ENCODE data around the gene NCAPD2. TPM values are rescaled to one million over a fixed set of nuclear protein-coding genes. Genes with fewer than 3 reads are reported as not detected.
"Not testable (repeated sequence)": the region's sequence is repeated elsewhere in the genome, so short reads cannot be mapped to it uniquely, and the experiment has no call there.

NCAPD2 gene
- total RNA-seq, 2 experiments from 2014 or later, result 173 to 200 TPM

DNA sequence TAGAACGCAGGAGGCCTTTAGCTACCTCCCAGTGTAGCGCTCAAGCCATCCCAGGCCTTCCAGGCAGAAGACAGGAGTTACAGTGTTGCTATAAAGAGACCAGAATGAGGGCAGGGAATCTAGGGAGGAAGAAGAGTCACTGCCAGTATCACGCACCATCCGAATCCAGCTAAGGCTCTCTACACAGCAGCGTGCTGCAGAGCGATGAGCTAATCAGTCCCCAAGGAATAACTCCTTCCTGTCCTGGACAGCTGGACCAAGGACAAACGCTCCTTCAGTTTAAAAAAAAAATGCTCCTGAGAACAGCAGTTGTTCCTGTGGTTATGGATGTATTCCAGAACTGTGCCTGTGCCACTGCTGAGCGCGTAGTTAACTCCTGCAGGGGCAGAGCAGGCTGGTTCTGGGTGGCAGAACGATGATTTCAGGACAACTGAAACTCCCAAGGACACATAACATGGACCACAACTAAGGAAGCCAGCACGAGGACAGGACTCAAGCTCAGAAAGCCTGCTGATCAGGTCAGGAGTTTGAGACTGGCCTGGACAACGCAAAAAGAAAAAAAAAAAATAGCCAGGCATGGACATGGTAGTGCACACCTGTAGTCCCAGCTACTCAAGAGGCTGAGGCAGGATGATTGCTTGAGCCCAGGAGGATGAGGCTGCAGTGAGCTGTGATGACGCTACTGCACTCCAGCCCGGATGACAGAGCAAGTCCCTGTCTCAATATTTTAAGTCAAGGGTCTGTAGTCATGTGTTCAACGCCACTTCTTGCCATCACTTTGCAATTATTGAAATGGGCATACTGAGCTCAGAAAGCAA lies 59.4 kb downstream of the NCAPD2 start:
- no peak for DNase-seq
- Mint-ChIP-seq H3K4me1 (peaks cover 51% of the 10 kb centered on the region), H3K27ac (peak overlapping the region; percentile 2), H3K36me3 (peaks cover 17% of the 10 kb centered on the region), H3K27me3 (no peaks in the 10 kb centered on the region), H3K4me3 (no peak overlapping the region), H3K9me3 (ENCODE audit: low read depth) (no peaks in the 10 kb centered on the region)
- CTCF ChIA-PET, result interaction anchor here (0.6 to 10.6 kb wide), 19 partner anchors 8 to 283 kb away, joined by 3 to 140 read pairs (median 4); partner anchors contain the start of genes GAPDH, MLF2 and NOP2
- no peak for ATAC-seq

DNA sequence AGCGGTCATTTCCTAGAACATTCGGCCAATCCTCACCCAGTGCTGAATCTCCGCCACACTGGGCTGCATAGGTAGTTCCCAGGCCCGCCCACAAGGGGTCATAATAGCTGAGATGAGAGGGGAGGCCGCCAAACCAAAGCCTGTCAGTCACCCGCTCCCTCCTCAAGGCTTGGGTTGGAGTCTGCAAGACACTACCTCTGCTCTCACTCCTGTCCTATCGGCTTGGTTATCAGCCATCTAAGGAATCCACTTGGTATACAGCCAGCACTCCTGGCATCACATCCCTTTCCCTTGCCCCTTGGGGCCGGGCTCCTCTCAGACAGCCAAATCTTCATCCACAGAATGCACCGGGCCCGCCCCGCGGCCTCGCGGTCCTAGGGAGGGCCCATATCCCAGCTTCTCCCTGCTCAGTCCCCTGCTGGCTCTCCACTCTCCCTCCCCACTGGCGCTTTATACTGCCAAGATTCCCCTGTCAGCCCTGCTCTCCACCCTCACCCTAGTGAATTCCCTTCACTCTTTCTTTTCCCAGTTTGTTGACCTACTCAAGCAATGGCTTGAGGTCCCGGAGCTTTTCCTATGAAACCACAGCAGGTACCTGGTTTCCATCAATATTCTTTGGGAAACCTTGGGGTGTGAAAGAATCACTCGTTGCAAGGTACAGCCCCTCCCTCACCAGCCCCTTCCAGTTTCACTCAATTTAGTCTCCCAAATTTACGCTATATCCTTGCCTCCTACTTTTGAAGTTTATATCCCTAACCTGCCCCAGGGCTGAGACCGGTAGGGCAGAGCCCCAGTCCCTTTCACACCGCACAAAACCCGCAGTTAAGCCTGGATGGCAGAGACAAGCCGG lies 60.5 kb downstream of the NCAPD2 start:
- peaks cover 54% of the 10 kb centered on the region for H3K4me1 Mint-ChIP-seq
- CTCF ChIA-PET, result interaction anchor here (1.0 to 10.6 kb wide), 14 partner anchors 9 to 282 kb away, joined by 3 to 140 read pairs (median 4); partner anchors contain the start of genes GAPDH, MLF2, NOP2 and VAMP1
- no peaks in the 10 kb centered on the region for H3K9me3 Mint-ChIP-seq (ENCODE audit: low read depth)

DNA sequence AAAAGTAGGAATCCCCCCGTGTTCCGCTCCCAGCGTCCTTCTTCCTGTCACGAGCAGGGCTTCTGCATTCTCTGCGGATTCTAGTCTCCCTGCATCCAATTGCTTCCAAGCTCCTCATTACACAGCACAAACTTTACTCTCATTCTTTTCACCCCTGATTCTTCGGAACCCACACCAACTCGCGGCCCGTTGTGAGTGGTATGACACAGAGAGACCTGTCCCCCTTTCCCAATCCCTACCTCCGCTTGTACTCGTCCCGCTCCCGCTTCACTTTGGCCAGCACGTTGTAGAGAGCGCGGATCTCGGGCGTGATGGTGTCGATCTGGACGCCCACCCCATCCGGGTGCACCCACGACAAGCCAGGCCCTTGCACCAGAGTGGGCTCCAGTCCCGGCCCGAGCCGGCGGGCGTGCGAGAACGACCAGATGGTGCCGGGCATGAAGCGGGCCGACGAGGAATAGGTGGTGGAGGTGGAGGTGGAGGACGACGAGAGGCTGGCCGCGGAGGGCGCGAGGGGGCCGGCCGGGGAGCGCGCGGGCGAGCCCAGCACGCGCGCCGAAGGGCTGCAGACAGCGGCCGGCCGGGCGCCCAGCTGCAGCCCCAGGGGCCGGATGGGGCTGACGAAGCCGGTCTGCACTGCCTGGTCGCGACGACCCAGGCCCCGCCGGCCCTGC lies 61.3 kb downstream of the NCAPD2 start:
- peaks cover 19% of the 10 kb centered on the region for H3K36me3 Mint-ChIP-seq
- CTCF ChIA-PET, result interaction anchor here (1.0 to 10.6 kb wide), 8 partner anchors 8 to 198 kb away, joined by 3 to 140 read pairs (median 6); partner anchors contain the start of genes GAPDH, MLF2, NOP2 and VAMP1
- H3K4me3 Mint-ChIP-seq, result peak overlapping the region; percentile 84
- H3K27me3 Mint-ChIP-seq, result no peaks in the 10 kb centered on the region
- no peaks in the 10 kb centered on the region for H3K9me3 Mint-ChIP-seq (ENCODE audit: low read depth)
- H3K4me1 Mint-ChIP-seq, result peaks cover 56% of the 10 kb centered on the region
- peak; percentile 10 for ATAC-seq
- no peak for DNase-seq
- H3K27ac Mint-ChIP-seq, result peak overlapping the region; percentile 64

More for the DNA sequence above, 60.5 kb downstream of the NCAPD2 start:
- peak overlapping the region; percentile 64 for H3K27ac Mint-ChIP-seq
- peaks cover 11% of the 10 kb centered on the region for H3K36me3 Mint-ChIP-seq
- ATAC-seq (peak; percentile 56), DNase-seq (peak; percentile 88)
- peak overlapping the region; percentile 84 for H3K4me3 Mint-ChIP-seq
- no peaks in the 10 kb centered on the region for H3K27me3 Mint-ChIP-seq

DNA sequence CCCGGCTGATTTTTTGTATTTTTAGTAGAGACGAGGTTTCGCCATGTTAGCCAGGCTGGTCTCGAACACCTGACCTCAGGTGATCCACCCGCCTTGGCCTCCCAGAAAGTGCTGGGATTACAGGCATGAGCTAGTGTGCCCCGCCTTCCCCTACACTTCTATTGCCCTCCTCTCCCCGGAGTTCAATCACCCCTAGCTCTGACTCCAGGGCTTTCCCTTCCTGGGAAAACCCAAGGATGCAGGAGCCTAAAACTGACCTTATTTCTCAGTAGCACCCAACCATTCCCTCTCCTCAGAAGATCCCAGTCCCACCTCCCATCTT lies 62.6 kb downstream of the NCAPD2 start:
- H3K9me3 Mint-ChIP-seq (ENCODE audit: low read depth); H3K27me3 Mint-ChIP-seq; ATAC-seq; DNase-seq: not testable (repeated sequence)
- Mint-ChIP-seq H3K4me1 (peaks cover 54% of the 10 kb centered on the region), H3K27ac (peak overlapping the region; percentile 71), H3K36me3 (peaks cover 25% of the 10 kb centered on the region), H3K4me3 (peak overlapping the region; percentile 84)
- CTCF ChIA-PET, result interaction anchor here (0.9 to 3.1 kb wide), 7 partner anchors 11 to 95 kb away, joined by 3 to 30 read pairs (median 3); partner anchors contain the start of gene NOP2

DNA sequence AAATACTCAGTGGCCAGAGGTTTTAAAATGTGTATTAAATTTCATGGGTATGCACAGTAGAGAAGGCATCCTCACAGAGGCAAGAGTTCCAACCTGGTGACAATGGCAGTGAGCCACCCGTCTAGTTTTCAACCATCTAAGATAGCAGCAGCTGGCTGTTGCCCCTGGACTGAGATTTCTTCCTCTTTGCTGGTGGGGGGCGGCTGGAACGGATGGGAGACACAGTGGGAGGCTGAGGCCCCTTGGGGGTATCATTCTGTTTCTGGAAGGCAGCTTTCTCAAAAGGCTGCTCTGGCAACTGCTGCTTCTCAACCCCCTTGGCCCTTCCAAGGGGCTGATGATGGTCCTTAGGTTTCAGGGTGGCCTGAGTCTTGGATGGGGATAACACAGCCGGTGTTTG lies 63.0 kb downstream of the NCAPD2 start:
- Mint-ChIP-seq H3K27ac (peak overlapping the region; percentile 71), H3K36me3 (peaks cover 26% of the 10 kb centered on the region), H3K27me3 (no peaks in the 10 kb centered on the region), H3K9me3 (ENCODE audit: low read depth) (no peaks in the 10 kb centered on the region), H3K4me1 (peaks cover 54% of the 10 kb centered on the region), H3K4me3 (peak overlapping the region; percentile 84)
- no peak for ATAC-seq
- DNase-seq, result no peak
- CTCF ChIA-PET, result interaction anchor here (0.9 to 3.1 kb wide), 14 partner anchors 8 to 316 kb away, joined by 3 to 30 read pairs (median 3); partner anchors contain the start of genes MRPL51, NOP2 and SPSB2

DNA sequence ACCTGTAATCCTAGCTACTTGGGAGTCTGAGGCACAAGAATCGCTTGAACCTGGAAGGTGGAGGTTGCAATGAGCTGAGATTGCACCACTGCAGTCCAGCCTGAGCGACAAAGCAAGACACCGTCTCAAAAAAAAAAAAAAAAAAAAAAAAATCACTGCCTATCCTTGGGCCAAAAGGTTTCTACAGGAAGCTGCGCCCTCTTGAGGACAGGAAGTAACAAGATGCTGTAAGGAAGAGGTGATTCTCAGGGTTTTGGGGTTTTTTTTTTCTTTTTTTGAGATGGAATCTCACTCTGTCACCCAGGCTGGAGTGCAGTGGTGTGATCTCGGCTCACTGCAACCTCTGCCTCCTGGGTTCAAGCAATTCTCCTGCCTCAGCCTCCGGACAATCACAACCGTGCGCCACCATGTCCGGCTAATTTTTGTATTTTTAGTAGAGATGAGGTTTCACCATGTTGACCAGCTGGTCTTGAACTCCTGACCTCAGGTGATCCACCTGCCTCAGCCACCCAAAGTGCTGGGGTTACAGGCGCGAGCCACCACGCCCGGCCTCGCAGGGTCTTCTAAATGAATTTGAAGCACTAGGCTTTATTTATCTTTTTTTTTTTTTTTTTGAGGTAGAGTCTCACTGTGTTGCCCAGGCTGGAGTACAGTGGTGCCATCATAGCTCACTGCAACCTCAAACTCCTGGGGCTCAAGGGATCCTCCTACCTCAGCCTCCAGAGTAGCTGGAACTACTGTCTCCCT lies 64.3 kb downstream of the NCAPD2 start:
- H3K27me3 Mint-ChIP-seq; ATAC-seq; H3K4me3 Mint-ChIP-seq; H3K9me3 Mint-ChIP-seq (ENCODE audit: low read depth): not testable (repeated sequence)
- peak overlapping the region; percentile 56 for H3K27ac Mint-ChIP-seq
- peaks cover 43% of the 10 kb centered on the region for H3K4me1 Mint-ChIP-seq
- H3K36me3 Mint-ChIP-seq, result peaks cover 36% of the 10 kb centered on the region
- CTCF ChIA-PET, result interaction anchor here (0.6 to 3.1 kb wide), 29 partner anchors 9 to 314 kb away, joined by 3 to 30 read pairs (median 3); partner anchors contain the start of genes COPS7A, GPR162, MRPL51 and NOP2
- peak; percentile 72 for DNase-seq

DNA sequence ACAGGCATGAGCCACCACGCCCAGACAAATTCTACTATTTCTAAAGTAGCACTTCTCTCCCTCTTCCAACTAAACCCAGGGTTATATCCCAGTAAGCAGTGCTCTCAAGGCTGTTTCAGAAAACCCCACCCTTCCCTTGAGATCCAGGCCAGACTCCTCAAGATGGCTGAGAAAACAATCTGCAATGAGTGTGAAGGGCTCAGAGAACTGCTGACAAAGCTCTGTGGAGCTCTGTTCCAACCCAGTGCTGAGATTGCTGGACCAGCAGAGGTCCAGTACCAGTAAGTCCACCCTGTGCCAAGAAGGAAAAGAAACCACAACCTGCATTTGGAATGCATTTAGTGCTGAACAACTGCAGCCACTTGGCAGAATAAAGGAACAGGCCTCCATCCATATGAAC lies 65.6 kb downstream of the NCAPD2 start:
- no peak overlapping the region for H3K27ac Mint-ChIP-seq
- no peak for DNase-seq
- peaks cover 37% of the 10 kb centered on the region for H3K4me1 Mint-ChIP-seq
- no peak overlapping the region for H3K4me3 Mint-ChIP-seq
- no peaks in the 10 kb centered on the region for H3K27me3 Mint-ChIP-seq
- CTCF ChIA-PET, result interaction anchor here (1.2 to 3.1 kb wide), 5 partner anchors 8 to 313 kb away, joined by 3 to 25 read pairs (median 10); partner anchors contain the start of genes NOP2 and SPSB2
- ATAC-seq, result no peak
- peaks cover 42% of the 10 kb centered on the region for H3K36me3 Mint-ChIP-seq
- H3K9me3 Mint-ChIP-seq (ENCODE audit: low read depth), result no peaks in the 10 kb centered on the region

DNA sequence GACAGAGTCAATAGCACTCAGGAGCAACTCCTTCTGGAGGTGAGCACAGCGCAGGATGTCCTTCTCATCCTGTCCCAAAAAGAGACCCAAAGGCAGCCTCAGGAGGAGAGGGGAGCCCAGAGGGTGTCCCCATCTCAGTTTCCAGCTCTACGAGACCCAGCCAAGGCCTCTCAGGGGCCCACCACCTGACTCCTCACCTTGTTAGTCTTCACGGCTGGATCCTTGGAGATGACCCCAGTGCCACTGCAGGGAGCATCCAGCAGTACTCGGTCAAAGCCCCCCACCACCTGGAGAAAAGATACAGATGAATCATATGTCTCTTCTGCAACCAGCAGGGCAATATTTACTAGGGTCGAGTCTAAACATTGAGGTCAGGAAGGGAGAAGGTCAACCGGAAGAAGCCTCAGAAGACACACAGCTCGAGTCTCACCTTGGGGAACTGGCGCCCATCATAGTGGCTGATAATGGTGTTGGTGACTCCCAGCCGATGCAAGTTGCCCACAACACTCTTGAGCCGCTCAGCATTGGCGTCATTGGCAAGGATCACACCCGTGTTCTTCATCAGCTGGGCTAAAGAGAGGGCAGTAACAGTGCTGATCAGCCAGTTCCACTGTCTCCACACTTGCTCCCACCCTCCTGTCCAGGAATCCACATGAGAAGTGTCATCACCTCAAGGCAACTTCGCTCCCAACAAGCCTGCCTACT lies 66.8 kb downstream of the NCAPD2 start:
- peaks cover 34% of the 10 kb centered on the region for H3K4me1 Mint-ChIP-seq
- H3K27ac Mint-ChIP-seq, result no peak overlapping the region
- H3K36me3 Mint-ChIP-seq, result peaks cover 48% of the 10 kb centered on the region
- CTCF ChIA-PET, result interaction anchor here (1.0 to 1.5 kb wide), 3 partner anchors 8 to 95 kb away, joined by 3 to 7 read pairs (median 3); no protein-coding TSS in a partner anchor
- no peaks in the 10 kb centered on the region for H3K27me3 Mint-ChIP-seq
- H3K9me3 Mint-ChIP-seq (ENCODE audit: low read depth), result no peaks in the 10 kb centered on the region
- H3K4me3 Mint-ChIP-seq, result no peak overlapping the region
- ATAC-seq, result no peak
- DNase-seq, result no peak

DNA sequence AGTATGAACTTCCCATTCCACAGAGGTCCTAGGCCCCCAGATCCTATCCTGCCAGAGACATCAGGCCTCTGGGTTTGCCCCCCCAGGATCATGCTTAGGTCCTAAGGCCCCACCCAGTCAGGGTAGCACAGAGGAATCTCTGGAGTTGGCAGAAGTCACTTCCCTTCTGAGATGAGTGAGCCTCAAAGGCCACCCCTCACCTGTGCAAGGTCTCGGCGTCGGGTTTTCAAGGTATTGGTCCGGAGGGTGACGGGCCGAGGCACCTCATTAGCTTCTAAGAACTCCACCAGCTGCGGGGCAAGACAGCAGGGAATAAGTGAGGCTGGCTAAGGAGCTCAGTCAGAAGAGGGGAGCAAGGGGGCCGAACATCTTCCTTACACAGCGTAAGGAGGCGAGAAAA lies 69.0 kb downstream of the NCAPD2 start:
- Mint-ChIP-seq H3K36me3 (peaks cover 62% of the 10 kb centered on the region), H3K27ac (no peak overlapping the region), H3K4me3 (no peak overlapping the region), H3K9me3 (ENCODE audit: low read depth) (no peaks in the 10 kb centered on the region), H3K4me1 (peaks cover 40% of the 10 kb centered on the region), H3K27me3 (no peaks in the 10 kb centered on the region)
- no peak for DNase-seq
- no peak for ATAC-seq
- CTCF ChIA-PET, result interaction anchor here (0.7 to 2.9 kb wide), 10 partner anchors 8 to 263 kb away, joined by 3 to 9 read pairs (median 5); no protein-coding TSS in a partner anchor

DNA sequence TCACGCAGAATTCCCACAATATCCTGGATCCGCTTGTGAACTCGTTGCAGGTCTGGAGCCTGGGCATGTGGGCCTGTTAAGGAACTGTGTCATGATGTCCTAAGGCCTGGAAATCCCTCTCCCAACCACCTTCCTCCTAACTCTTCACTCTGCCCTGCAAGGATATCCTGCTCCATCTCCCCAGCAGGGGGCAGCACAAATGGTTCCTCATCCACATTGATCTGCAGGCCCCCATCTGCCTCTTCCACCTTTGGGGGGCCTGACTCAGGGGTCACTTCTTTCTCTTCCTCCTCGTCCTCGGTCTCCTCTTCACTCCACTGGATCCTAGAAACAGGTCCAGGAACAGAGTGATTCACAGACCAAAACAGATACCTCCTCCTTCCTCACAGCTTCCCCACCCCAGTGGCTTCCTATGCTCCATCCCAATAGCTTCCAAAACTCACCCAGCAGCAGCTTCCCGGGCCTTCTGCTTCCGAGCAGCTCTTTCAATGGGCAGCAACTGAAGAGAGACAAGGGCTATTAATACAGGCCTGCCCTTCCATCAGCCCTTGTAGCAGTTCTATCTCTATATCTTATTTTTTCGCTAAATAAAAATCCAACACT lies 69.6 kb downstream of the NCAPD2 start:
- Mint-ChIP-seq H3K27me3 (no peaks in the 10 kb centered on the region), H3K4me3 (no peak overlapping the region), H3K36me3 (peaks cover 67% of the 10 kb centered on the region), H3K4me1 (peaks cover 40% of the 10 kb centered on the region), H3K9me3 (ENCODE audit: low read depth) (no peaks in the 10 kb centered on the region), H3K27ac (peak overlapping the region; percentile 2)
- ATAC-seq (peak; percentile 25), DNase-seq (peak; percentile 78)
- CTCF ChIA-PET, result interaction anchor here (0.8 to 2.9 kb wide), 17 partner anchors 9 to 266 kb away, joined by 3 to 9 read pairs (median 4); partner anchors contain the start of genes COPS7A and GAPDH

DNA sequence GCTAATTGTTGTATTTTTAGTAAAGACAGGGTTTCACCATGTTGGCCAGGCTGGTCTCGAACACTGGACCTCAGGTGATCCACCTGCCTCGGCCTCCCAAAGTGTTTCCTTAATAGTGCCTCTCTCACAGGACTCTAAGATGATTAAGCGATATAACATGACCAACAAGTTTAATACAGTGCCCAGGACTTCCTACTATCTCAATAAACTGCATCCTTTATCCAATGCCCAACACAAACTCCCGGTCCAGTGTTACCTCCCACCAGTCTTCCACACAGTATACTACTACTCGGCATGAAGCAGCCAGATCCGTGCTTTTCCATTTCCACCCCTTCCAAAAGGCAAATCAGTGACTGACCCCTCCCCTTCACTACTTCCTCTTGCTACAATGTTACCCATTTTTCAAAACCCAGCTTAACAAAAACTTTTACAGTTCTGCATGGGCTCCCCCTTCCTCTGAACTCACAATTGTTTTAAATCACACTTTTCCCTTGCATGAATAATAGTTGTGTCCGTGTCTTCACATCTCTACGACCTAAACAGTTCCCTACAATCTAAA lies 73.3 kb downstream of the NCAPD2 start:
- peaks cover 51% of the 10 kb centered on the region for H3K4me1 Mint-ChIP-seq
- peaks cover 62% of the 10 kb centered on the region for H3K36me3 Mint-ChIP-seq
- peak overlapping the region; percentile 96 for H3K27ac Mint-ChIP-seq
- CTCF ChIA-PET, result interaction anchor here (0.6 to 4.5 kb wide), 8 partner anchors 9 to 186 kb away, joined by 3 to 25 read pairs (median 4); partner anchors contain the start of genes GAPDH, IFFO1, MLF2 and MRPL51
- DNase-seq (no peak), ATAC-seq (no peak)
- no peaks in the 10 kb centered on the region for H3K27me3 Mint-ChIP-seq
- no peaks in the 10 kb centered on the region for H3K9me3 Mint-ChIP-seq (ENCODE audit: low read depth)
- H3K4me3 Mint-ChIP-seq, result peak overlapping the region; percentile 99

All from activated CD8-positive, alpha-beta memory T cell treated with anti-CD3 and anti-CD28 coated beads, Interleukin-2, amount 10 ng/mL, durations not matched to agents 7 days and 5 days (primary cell).